ENCODE data around the gene GJC1.
"Not testable (repeated sequence)": the region's sequence is repeated elsewhere in the genome, so short reads cannot be mapped to it uniquely, and the experiment has no call there.

Gene GJC1

GRCh38 chr17:44846206-44846605 is 16.1 kb upstream of the GJC1 start:
- DNase-seq (ENCODE audit: low read depth in 2 of 3, low spot score in 1 of 3) = no peak

DNA sequence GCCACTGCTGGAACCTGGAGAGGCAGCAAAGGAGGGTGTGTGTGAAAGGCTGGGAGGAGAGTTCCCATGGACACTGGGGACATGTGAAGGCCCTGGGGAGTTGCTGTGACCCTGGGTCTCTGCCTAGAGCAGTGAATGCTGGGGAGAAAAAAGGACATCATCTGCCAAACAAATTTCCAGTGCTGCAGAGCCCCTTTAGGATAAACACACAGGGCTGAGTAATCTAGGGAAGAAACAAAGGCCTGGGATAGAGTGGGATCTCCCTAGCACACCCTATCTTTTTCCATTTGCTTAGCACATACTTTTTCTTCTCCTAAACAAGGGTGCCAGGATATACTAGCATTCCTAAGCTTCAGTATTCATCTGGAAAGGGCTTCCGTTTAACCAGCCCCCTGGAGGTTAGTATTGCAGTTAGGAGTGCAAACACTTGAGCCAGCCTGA is 14.3 kb upstream of the GJC1 start:
- no peak for DNase-seq (ENCODE audit: low read depth in 2 of 3, low spot score in 1 of 3)

DNA sequence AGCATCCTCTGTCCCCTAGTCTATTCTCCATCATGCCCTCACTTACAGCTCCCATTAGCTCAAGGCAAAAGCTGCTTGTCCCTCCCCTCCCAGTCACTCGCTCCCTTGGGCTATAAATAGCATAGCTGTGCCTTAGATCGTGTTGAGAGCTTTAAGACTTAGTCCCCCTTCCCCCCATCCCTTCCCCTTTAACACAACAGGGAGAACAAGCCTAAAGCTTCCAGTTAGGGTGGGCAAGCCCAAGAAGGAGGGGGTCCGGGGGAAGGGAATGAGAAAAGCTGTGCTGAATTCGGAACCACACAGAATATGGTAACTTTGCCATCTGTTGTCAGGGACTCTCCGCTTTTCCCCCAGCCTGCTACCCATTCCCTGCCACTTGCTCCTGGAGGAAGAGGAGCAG is 12.7 kb upstream of the GJC1 start:
- no peak for DNase-seq (ENCODE audit: low read depth in 2 of 3, low spot score in 1 of 3)

DNA sequence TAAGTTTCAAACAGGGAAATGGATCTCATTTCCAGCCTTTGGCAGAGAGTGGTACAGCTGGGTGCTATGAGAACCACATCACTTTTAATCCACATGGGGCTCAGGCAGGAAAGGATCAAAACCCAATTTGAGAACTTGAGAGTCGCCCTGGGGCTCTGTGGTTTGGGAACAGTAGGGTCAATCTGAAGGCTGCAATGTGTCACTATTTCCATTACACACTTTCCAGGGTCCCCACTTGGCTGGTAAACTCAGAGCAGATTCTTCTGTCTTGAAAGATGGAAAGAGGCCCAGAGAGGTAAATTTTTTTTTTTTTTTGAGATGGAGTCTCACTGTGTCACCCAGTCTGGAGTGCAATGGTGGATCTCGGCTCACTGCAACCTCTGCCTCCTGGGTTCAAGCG is 10.8 kb upstream of the GJC1 start:
- no peak for DNase-seq (ENCODE audit: low read depth in 2 of 3, low spot score in 1 of 3)

- no peak for DNase-seq (ENCODE audit: low read depth in 2 of 3, low spot score in 1 of 3)
Measured at GRCh38 chr17:44840274-44840673, 10.2 kb upstream of the GJC1 start.

GRCh38 chr17:44837196-44837595 is 7.1 kb upstream of the GJC1 start:
- no peak for DNase-seq (ENCODE audit: low read depth in 2 of 3, low spot score in 1 of 3)

- DNase-seq (ENCODE audit: low read depth in 2 of 3, low spot score in 1 of 3) = no peak
Measured at GRCh38 chr17:44832805-44833204, 2.7 kb upstream of the GJC1 start.

DNA sequence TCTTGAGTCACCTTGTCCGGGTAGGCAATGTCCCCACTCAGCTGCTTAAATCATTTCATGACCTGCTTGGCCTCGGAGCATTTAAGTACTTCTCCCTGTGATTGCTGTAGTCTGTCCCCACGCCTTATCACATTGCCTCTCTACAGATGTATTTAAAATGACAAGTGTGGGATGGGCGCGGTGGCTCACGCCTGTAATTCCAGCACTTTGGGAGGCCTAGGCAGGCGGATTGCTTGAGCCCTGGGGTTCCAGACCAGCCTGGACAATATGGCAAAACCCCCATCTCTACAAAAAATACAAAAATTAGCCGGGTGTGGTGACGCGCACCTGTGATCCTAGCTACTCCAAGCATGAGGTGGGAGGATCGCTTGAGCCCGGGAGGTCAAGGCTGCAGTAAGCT is 1.3 kb upstream of the GJC1 start:
- no peak for DNase-seq (ENCODE audit: low read depth in 2 of 3, low spot score in 1 of 3)

DNA sequence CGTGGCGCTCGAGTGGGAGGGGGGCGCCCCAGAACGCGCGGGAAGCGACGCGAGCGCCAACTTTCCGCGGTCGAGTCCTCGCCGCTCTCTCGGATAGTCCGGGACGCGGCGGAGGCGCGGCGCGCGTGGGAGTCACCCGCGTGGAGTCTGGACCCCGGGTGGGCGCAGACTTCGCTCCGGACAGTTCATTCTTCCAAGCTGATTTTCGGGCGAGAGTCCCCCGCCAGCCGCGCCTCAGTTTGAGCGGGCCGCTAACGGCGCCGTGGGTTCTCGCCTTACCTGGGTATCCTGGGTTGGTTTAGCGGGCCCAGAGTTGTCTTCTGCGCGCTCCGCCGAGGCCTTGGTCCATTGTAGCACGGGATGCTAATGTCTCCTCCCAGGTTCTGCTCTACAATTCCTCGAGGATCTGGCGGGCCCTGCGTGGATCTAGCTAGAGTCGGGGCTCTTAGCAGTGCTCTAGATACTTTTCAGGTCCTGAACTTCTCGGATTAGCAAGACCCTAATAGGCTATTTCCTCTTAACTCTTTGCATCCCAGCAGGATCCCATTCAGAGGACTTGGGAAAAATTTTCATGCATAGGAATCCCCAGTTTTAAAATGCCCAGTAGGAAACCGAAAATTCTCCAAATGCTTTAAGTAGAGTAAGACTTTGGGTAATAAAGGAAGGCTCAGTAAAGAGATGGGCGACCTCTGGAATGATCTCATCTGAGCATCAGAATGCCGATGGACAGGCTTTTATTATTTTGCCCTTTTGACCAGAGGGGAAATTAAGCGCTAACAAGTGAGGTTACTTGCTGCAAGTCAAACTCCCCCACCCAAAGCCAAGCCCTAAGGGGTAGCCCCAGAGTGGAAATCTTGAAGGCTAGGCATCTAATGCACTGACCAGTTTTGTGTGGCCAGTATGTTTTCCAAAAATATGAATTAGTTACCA is 537 bp upstream of the GJC1 start:
- DNase-seq (ENCODE audit: low read depth in 2 of 3, low spot score in 1 of 3) = no peak

- no peak for DNase-seq (ENCODE audit: low read depth in 2 of 3, low spot score in 1 of 3)
Measured at GRCh38 chr17:44828919-44829522, 1.1 kb downstream of the GJC1 start.

- DNase-seq (ENCODE audit: low read depth in 2 of 3, low spot score in 1 of 3) = no peak
Measured at GRCh38 chr17:44827863-44828262, 2.2 kb downstream of the GJC1 start.

DNA sequence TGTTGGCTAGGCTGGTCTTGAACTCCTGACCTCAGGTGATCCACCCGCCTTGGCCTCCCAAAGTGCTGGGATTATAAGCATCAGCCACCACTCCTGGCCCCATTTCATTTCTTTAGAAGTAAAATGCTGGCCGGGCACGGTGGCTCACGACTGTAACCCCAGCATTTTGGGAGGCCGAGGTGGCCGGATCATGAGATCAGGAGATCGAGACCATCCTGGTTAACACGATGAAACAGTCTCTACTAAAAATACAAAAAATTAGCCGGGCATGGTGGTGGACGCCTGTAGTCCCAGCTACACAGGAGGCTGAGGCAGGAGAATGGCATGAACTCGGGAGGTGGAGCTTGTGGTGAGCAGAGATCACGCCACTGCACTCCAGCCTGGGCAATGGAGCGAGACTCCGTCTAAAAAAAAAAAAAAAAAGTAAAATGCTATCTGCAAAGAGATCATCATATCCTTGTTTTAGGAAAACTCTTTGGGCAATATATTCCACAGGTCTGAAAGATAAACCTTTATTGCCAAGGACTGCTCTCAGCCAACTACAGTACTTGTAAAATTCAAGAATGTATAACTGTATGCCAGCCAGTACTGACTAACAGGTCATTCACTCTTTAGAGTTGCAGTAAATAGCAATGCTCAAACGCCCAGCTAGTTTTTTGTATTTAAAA is 3.8 kb downstream of the GJC1 start:
- no peak for DNase-seq (ENCODE audit: low read depth in 2 of 3, low spot score in 1 of 3)

GRCh38 chr17:44825236-44825635 is 4.9 kb downstream of the GJC1 start:
- DNase-seq (ENCODE audit: low read depth in 2 of 3, low spot score in 1 of 3) = not testable (repeated sequence)

- DNase-seq (ENCODE audit: low read depth in 2 of 3, low spot score in 1 of 3) = no peak
Measured at GRCh38 chr17:44820631-44821212, 9.4 kb downstream of the GJC1 start.

DNA sequence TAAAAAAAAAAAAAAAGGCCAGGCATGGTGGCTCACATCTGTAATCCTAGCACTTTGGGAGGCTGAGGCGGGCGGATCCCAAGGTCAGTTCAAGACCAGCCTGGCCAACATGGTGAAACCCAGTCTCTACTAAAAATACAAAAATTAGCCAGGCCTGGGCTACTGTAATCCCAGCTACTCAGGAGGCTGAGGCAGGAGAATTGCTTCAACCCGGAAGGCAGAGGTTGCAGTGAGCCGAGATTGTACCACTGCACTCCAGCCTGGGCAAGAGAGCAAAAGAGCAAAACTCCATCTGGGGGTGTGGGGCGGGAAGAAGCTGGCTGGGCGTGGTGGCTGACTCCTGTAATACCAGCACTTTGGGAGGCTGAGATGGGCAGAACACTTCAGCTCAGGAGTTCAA is 11.6 kb downstream of the GJC1 start:
- DNase-seq (ENCODE audit: low read depth in 2 of 3, low spot score in 1 of 3) = not testable (repeated sequence)

DNA sequence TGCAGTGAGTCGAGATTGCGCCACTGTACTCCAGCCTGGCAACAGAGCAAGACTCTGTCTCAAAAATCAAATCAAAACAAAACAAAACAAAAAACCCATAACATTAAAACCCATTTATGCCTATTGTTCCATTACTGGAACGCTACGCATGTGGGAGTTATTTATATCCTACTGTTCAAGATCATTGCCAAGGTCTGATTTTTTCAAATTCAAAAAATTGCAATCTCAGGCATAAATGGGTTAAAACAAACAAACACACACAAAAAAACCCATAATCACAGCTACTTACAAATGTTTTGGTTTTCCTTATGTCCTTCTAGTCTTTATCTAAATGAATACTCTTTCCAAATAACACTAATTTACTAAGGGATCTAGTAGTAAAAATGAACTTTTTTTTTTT is 17.8 kb downstream of the GJC1 start:
- DNase-seq (ENCODE audit: low read depth in 2 of 3, low spot score in 1 of 3) = no peak

GRCh38 chr17:44808656-44809388 is 21.3 kb downstream of the GJC1 start:
- DNase-seq (ENCODE audit: low read depth in 2 of 3, low spot score in 1 of 3) = not testable (repeated sequence)

- DNase-seq (ENCODE audit: low read depth in 2 of 3, low spot score in 1 of 3) = no peak
Measured at GRCh38 chr17:44808156-44808555, 21.9 kb downstream of the GJC1 start.

GRCh38 chr17:44807817-44808155 is 22.3 kb downstream of the GJC1 start:
- DNase-seq (ENCODE audit: low read depth in 2 of 3, low spot score in 1 of 3) = no peak

DNA sequence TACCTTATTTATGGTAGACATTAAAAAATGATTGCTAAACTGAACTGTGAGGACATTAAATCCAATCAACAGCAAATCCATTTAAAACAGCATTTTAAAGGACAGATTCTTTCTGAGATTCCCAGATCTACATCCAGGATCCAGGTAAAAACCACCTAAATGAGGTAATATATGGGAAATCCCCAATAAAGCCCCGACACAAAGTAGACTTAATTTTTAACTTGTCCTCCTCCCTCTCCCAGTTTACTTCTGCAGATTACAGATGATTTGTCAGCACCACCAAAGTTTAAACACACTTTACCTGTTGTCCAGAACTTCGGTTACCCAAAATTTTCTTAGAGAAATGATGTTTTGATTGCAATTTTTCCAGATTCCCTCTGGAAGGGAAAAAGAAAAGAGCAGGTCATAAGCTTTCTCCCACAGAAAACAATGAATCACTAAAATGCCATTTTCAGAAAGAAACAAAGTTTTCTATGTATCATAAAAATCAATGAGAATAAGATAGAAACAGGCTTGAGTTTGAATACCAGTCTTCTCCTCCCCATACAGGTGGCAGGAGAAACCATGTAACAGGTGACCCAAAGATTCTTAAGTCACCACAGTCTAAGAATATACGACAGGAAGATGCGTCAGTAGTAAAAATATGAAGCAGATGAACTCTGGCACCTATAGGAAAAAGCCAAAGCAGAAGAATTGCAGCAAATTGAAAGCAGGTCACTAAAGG is 22.8 kb downstream of the GJC1 start:
- no peak for DNase-seq (ENCODE audit: low read depth in 2 of 3, low spot score in 1 of 3)
